Spleen (tissue), 7 donors: ENCODE measurements around the gene TRIM33.

Source experiments
- CTCF ChIP-seq, 11 experiments: fragments of 200-600 bp in 7 of 11; fragments of 450-650 bp in 4 of 11; sonication (generic) in 4 of 11; IDR thresholded peaks in 8 of 11; conservative IDR thresholded peaks in 3 of 11; 1 replicate in 7 of 11; 2 replicates in 4 of 11; pipeline versions ENCODE4 v1.4.0 to v1.8.0; 2016 to 2021; ENCODE audit warnings: antibody characterized with exemption in 11 of 11, inconsistent platforms in 4 of 11, mild to moderate bottlenecking in 1 of 11
- POLR2AphosphoS5 ChIP-seq, 3 donors: sonication (generic); formaldehyde crosslinking; IDR thresholded peaks; one replicate each; pipeline ENCODE4 v1.5.1; 2017; ENCODE audit warnings: antibody characterized with exemption in 3 of 3
- donor health status: DM: no; HTN: no; CAD: no; lungs with moderate emphysema.
- donor health status: DM: no; HTN: no; CAD: no.
- donor health status: DM: no; HTN: no; CAD: no.

GRCh38 chr1:114359791-114360190 is 151.2 kb downstream of the TRIM33 start:
- no peak for TF ChIP-seq CTCF (IDR thresholded peaks at IDR 0.05 in 8 of 11, conservative IDR thresholded peaks at IDR 0.05 in 3 of 11)
- no peak for TF ChIP-seq POLR2AphosphoS5 (IDR thresholded peaks at IDR 0.05)
